ENCODE measurements around the gene BCAS3.

The BCAS3 gene

DNA sequence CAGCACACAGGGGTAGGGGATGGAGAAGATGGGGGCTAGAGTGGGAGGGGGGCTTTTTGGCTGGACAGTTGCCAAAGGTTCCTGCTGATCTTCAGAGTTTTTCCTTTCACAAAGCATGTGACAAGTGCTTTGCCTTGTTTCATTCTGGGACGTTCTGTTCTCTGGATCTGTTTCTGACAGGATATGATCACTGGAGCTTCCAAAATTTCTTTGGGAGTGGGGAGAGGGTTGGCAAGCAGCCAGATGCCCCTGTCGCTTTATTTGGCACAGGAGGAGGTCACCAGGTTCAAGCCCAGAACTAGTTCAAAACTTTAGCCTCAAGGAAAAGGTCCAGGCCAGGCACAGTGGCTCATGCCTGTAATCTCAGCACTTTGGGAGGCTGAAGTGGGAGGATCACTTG is 653.5 kb downstream of the BCAS3 start:
- ATAC-seq: no peak
- TF ChIP-seq SNAI2 (CRISPR knock-in tag; IDR thresholded peaks at IDR 0.05) (no peak), TOX (CRISPR knock-in tag; IDR thresholded peaks at IDR 0.05; ENCODE audit: borderline replicate concordance) (no peak), GLIS3 (CRISPR knock-in tag; IDR thresholded peaks at IDR 0.05) (no peak), ESRRG (CRISPR knock-in tag; IDR thresholded peaks at IDR 0.05) (no peak), ZNF70 (CRISPR knock-in tag; IDR thresholded peaks at IDR 0.05) (no peak), BACH2 (CRISPR knock-in tag; IDR thresholded peaks at IDR 0.05; ENCODE audit: borderline replicate concordance) (no peak)
- TF ChIP-seq, protein P1, sequence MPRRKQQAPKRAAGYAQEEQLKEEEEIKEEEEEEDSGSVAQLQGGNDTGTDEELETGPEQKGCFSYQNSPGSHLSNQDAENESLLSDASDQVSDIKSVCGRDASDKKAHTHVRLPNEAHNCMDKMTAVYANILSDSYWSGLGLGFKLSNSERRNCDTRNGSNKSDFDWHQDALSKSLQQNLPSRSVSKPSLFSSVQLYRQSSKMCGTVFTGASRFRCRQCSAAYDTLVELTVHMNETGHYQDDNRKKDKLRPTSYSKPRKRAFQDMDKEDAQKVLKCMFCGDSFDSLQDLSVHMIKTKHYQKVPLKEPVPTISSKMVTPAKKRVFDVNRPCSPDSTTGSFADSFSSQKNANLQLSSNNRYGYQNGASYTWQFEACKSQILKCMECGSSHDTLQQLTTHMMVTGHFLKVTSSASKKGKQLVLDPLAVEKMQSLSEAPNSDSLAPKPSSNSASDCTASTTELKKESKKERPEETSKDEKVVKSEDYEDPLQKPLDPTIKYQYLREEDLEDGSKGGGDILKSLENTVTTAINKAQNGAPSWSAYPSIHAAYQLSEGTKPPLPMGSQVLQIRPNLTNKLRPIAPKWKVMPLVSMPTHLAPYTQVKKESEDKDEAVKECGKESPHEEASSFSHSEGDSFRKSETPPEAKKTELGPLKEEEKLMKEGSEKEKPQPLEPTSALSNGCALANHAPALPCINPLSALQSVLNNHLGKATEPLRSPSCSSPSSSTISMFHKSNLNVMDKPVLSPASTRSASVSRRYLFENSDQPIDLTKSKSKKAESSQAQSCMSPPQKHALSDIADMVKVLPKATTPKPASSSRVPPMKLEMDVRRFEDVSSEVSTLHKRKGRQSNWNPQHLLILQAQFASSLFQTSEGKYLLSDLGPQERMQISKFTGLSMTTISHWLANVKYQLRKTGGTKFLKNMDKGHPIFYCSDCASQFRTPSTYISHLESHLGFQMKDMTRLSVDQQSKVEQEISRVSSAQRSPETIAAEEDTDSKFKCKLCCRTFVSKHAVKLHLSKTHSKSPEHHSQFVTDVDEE (CRISPR knock-in tag; IDR thresholded peaks at IDR 0.05): no peak
- TF ChIP-seq, protein P2, sequence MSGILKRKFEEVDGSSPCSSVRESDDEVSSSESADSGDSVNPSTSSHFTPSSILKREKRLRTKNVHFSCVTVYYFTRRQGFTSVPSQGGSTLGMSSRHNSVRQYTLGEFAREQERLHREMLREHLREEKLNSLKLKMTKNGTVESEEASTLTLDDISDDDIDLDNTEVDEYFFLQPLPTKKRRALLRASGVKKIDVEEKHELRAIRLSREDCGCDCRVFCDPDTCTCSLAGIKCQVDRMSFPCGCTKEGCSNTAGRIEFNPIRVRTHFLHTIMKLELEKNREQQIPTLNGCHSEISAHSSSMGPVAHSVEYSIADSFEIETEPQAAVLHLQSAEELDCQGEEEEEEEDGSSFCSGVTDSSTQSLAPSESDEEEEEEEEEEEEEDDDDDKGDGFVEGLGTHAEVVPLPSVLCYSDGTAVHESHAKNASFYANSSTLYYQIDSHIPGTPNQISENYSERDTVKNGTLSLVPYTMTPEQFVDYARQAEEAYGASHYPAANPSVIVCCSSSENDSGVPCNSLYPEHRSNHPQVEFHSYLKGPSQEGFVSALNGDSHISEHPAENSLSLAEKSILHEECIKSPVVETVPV (CRISPR knock-in tag; IDR thresholded peaks at IDR 0.05): no peak
- TF ChIP-seq, protein P3, sequence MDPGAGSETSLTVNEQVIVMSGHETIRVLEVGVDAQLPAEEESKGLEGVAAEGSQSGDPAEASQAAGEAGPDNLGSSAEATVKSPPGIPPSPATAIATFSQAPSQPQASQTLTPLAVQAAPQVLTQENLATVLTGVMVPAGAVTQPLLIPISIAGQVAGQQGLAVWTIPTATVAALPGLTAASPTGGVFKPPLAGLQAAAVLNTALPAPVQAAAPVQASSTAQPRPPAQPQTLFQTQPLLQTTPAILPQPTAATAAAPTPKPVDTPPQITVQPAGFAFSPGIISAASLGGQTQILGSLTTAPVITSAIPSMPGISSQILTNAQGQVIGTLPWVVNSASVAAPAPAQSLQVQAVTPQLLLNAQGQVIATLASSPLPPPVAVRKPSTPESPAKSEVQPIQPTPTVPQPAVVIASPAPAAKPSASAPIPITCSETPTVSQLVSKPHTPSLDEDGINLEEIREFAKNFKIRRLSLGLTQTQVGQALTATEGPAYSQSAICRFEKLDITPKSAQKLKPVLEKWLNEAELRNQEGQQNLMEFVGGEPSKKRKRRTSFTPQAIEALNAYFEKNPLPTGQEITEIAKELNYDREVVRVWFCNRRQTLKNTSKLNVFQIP (CRISPR knock-in tag; IDR thresholded peaks at IDR 0.05; ENCODE audit: borderline replicate concordance, low read depth): no peak

DNA sequence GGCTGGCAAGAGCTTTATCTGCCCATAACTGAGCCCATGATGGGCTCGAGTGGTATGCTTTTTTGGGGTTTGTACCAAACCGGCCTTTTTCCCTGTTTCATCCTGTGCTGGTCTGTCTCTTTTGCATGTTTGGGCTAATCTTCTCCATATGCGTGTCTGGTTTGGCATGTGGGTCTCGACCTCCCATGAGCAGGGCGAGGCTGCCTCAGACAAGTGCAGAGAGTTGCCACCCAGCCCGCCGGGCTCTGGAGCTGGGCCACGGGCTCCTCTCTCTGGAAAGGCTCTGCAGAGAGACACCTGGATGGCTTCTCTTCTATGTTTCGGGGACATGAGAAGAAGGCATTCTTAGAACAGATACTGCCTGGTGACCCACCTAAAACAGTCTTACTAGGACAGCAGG is 654.2 kb downstream of the BCAS3 start:
- ATAC-seq: no peak
- TF ChIP-seq ZFP3 (CRISPR knock-in tag; IDR thresholded peaks at IDR 0.05): no peak
- no peak for TF ChIP-seq ISL1 (CRISPR knock-in tag; IDR thresholded peaks at IDR 0.05)
- TF ChIP-seq, protein P2 (CRISPR knock-in tag; IDR thresholded peaks at IDR 0.05): no peak
- TF ChIP-seq SNAI2 (CRISPR knock-in tag; IDR thresholded peaks at IDR 0.05): no peak
- TF ChIP-seq, protein P4, sequence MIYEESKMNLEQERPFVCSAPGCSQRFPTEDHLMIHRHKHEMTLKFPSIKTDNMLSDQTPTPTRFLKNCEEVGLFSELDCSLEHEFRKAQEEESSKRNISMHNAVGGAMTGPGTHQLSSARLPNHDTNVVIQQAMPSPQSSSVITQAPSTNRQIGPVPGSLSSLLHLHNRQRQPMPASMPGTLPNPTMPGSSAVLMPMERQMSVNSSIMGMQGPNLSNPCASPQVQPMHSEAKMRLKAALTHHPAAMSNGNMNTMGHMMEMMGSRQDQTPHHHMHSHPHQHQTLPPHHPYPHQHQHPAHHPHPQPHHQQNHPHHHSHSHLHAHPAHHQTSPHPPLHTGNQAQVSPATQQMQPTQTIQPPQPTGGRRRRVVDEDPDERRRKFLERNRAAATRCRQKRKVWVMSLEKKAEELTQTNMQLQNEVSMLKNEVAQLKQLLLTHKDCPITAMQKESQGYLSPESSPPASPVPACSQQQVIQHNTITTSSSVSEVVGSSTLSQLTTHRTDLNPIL (CRISPR knock-in tag; IDR thresholded peaks at IDR 0.05; ENCODE audit: low read depth): no peak
- no peak for TF ChIP-seq OSR1 (CRISPR knock-in tag; IDR thresholded peaks at IDR 0.05)
- no peak for TF ChIP-seq ZFP30 (CRISPR knock-in tag; IDR thresholded peaks at IDR 0.05)
- no peak for TF ChIP-seq BACH2 (CRISPR knock-in tag; IDR thresholded peaks at IDR 0.05; ENCODE audit: borderline replicate concordance)
- no peak for TF ChIP-seq ZNF565 (CRISPR knock-in tag; conservative IDR thresholded peaks at IDR 0.05; ENCODE audit: low read depth)
- TF ChIP-seq TOX (CRISPR knock-in tag; IDR thresholded peaks at IDR 0.05; ENCODE audit: borderline replicate concordance): no peak
- TF ChIP-seq RARB (CRISPR knock-in tag; IDR thresholded peaks at IDR 0.05): no peak
- TF ChIP-seq, protein P1 (CRISPR knock-in tag; IDR thresholded peaks at IDR 0.05): no peak
- TF ChIP-seq GLIS3 (CRISPR knock-in tag; IDR thresholded peaks at IDR 0.05): no peak
- TF ChIP-seq PPARA (CRISPR knock-in tag; IDR thresholded peaks at IDR 0.05; ENCODE audit: borderline replicate concordance): no peak
- TF ChIP-seq ESRRG (CRISPR knock-in tag; IDR thresholded peaks at IDR 0.05): no peak
- TF ChIP-seq ZC3H10 (CRISPR knock-in tag; IDR thresholded peaks at IDR 0.05): no peak
- no peak for TF ChIP-seq CSDC2 (CRISPR knock-in tag; IDR thresholded peaks at IDR 0.05)
- TF ChIP-seq ARNTL (CRISPR knock-in tag; IDR thresholded peaks at IDR 0.05; ENCODE audit: borderline replicate concordance, low read depth): no peak
